Ammon's horn (tissue), 1 donor: ENCODE results near the gene MED13L.
"Not testable (repeated sequence)": the region's sequence is repeated elsewhere in the genome, so short reads cannot be mapped to it uniquely, and the experiment has no call there.

Experiments used
- DNase-seq: peaks from one replicate; pipeline ENCODE4 v3.0.0-alpha.2; 2016; ENCODE audit warnings: low spot score

The MED13L gene

GRCh38 chr12:116303929-116304328 lies 26.4 kb upstream of the MED13L start:
- DNase-seq, result no peak

- no peak for DNase-seq
Measured at GRCh38 chr12:116303066-116303465, 25.6 kb upstream of the MED13L start.

- DNase-seq, result no peak
Measured at GRCh38 chr12:116302166-116303058, 24.9 kb upstream of the MED13L start.

DNA sequence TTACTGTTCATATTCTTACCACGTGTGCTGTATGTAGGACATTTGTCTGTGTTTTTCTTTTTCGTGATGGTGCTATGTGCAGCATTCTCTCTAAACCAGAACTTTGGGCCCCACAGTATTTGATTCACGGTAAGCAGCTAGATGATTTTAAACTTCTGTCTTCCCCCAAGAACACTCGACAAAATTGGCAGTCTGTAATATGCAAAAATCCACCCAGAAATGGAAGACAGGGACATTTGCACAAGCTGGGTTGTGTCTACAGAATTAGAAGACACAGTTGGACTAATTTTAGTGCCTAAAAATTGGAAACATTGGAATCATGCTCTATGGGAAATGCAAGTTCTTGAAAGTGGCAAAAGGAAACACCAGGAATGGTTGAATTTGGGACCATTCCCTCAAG lies 24.1 kb upstream of the MED13L start:
- DNase-seq, result no peak

DNA sequence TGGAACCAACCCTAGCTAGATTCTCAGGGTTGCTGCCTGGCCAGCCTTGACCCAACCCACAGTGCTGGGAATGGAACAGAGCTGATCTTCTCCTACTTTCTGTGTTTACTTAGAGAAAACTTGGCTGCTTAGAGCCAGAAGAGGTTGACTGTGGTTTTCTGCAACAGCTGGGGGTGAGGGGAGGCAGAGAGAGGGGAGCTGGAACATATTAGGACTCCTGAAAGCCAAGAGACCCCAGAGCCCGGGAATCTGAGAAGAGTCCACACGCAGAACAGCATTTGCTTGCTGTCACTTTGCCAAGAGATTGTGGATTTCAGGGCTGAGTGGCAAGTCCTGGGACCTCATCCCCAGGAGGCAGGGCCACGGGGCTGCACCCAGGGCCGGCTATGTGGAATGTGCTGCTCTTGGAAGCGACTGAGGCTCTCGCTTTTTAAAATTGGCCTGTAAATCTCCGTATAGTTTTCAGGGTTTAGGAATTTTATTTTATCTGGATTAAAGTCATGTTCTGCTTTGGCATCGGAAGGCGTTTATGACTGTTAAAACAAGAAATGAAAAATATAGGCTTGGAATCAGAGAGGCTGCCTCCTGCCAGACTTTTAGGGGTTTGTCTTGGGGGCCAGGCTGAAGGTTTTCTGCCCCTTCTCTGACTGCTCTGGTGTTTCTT lies 22.3 kb upstream of the MED13L start:
- no peak for DNase-seq

DNA sequence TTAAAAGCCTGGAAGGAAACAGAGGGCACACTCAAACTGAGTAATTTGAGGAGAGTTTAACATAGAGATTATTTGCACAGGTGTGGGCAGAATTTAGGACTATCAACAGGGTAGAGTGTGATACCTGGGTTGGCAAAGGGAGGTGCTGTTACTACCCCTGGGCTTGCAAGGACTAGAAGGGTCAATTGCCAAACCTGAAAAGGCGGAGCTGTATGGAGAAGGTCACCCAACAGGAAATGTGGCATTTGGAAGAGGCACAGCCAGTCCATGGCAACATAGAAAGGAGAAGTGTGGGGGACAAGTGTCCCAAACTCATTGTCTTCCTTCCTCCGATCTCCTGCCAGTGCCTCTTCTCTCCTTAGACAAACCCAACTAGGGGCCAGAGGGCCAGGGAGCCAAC lies 21.6 kb upstream of the MED13L start:
- DNase-seq, result no peak

GRCh38 chr12:116298578-116298977 lies 21.1 kb upstream of the MED13L start:
- DNase-seq, result no peak

GRCh38 chr12:116297224-116297834 lies 19.8 kb upstream of the MED13L start:
- DNase-seq, result no peak

DNA sequence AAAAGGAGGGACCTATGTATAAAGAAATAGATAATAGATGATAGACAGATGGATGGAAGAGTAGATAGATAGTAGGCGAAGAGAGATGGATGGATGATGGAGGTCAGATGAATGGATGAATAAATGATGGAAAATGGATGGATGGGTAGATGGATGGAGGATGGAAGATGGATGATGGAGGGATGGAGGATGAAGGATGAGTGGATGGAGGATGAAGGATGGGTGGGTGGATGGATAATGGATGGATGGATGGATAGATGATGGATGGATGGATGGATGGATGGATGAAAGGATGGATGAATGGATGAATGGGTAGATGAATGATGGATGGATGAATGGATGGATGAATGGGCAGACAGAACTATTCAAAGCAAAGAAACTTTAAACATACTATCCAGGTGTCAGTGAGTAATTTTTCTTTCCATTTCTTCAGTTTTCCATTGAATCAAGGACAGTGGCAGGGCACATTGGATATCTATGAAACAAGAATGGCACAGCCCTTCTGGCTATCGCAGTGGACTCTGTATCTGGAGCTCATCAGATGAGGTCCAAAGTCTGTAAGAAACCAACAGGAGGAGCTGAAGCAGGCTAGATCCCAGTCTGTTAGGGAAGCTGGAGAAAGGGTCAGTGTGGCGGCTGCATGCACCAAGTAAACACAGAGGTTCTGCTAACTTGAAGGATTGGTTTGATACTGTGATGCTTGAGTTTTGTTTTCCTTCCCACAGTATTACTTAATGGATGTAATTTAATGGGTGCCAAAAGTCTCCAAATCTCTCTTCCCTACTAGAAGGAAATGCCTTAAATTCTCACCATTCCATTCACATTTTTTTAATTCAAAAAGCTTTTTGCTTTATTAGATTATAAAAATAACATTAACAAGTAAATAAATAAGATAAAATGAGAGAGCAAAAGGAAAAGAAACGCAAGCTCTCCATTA lies 18.1 kb upstream of the MED13L start:
- no peak for DNase-seq

GRCh38 chr12:116294454-116295165 lies 17.1 kb upstream of the MED13L start:
- DNase-seq, result no peak

DNA sequence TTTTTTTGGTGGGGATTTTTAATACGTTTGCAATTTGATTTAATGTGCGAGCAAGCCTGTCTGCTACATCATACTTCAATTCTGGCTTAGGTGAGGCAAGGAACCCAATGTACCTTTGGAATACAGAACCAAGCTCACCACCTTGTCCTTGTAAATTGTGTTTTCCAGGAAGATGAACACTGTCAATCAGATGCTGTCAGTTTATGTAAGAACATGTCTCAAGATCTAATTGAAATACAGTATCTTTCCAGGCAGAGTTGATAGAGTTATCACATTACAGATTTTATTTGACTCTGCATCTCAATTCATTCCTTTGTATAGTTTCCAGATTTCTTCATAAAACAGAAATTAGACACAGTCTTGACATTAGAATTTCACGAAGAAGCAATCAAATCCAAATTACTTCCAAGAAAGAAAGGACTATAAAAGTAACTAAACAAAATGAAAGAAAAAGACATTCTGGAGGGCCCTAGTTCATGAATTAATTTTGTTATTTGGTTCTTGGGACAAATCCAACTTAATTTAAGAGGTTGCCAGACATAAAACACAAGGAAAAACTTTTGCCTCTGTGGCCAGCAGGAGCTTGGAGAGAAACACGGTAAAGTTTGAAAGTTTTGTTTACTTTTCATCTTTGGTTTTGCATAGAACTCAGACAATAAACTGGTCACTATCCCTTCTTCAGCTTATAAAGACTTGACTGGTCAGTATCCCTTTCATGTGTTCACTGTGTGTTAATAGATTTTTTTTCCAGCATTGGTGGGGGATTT lies 16.4 kb upstream of the MED13L start:
- no peak for DNase-seq

DNA sequence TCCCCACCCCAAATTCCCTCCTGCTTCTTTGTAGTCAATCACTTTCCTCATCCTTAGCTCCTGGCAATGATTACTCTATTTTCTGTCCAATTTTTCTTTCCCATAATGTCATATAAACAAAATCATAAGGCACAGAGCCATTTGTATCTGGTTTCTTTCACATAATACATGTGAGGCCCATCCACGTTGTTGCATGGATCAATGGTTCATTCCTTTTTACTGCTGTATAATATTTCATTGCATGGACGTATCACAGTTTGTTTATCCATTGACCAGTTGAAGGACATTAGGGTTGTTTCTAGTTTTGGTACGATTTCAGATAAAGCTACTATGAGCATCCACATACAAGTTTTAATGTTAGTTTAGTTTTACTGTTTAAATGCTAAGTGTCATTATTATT lies 13.7 kb upstream of the MED13L start:
- no peak for DNase-seq

DNA sequence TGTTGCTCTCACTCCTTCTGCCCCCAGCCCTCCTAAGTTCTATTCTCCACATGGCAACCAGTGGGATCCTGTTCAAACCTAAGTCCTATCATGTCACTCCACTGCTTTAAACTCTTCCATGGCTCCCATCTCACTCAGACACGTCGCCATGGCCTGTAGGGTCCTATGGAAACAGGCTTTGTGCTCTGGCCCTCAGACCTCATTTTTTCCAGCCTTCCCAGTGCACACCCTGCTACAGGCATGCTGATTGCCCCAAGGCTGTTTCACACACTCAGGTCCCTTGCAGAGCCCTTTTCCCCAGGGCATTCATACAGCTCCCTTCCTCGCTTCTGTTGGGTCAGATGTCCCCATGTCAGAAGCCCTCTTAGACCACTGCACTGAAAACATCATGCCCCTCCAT lies 11.2 kb upstream of the MED13L start:
- no peak for DNase-seq

GRCh38 chr12:116287842-116288301 lies 10.4 kb upstream of the MED13L start:
- DNase-seq, result no peak

DNA sequence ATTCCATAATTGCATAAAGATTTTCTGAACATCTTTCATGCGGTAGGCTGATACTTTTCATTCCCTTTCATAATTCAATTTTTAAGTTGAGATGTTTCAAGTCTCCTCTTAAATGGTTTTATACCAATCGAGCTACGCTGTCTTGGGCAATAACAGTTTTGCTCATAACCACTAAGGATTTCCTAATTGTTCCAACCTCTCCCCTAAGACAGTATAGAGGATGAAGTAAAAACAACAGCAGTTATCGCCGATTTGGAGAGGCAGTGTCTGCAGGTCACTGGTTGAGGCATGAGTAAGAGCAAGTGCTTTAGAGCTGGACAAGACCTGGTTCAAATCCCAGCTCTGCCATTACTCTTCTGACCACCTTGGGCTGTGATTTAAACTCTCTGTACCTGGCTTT lies 6.9 kb upstream of the MED13L start:
- DNase-seq, result no peak

DNA sequence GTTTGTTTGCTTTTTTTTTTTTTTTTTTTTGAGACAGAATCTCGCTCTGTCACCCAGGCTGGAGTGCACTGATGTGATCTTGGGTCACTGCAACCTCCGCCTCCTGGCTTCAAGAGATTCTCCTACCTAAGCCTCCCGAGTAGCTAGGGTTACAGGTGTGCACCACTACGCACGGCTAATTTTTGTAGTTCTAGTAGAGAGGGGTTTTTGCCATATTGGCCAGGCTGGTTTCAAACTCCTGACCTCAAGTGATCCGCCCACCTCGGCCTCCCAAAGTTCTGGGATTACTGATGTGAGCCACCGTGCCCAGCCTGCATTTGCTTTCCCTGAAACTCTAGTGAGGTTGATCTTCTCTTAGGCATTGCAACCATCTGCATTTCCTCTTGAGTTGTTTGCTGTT lies 6.4 kb upstream of the MED13L start:
- not testable (repeated sequence) for DNase-seq

- no peak for DNase-seq
Measured at GRCh38 chr12:116282371-116283286, 5.1 kb upstream of the MED13L start.

DNA sequence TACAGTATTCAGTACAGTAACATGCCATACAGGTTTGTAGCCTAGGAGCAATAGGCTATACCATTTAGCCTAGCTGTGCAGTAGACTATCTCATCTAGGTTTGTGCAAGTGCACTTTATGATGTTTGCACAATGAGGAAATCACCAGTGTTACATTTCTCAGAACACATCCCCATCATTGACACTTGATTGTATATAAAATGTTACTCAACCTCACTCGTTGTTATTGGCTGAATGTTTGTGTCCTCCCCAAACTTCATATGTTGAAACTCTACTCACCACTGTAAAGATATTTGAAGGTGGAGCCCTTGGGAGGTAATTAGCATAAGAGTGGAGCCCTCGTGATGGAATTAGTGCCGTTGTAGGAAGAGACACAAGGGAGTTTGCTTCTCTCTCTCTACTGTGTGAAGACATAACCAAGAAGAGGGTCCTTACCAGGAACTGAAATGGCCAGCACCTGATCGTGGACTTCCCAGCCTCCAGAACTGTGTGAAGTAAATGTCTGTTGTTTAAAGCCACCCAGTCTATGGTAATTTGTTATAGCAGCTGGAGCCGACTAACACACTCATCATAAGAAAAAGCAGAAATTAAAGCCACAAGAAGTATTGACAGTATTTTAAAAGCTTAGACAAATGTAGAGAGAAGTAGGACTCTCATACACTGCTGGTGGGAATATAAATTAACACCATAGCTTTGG lies 3.2 kb upstream of the MED13L start:
- no peak for DNase-seq

- DNase-seq, result no peak
Measured at GRCh38 chr12:116278667-116279066, 1.2 kb upstream of the MED13L start.
